ENCODE data around the gene MXI1. TPM values are rescaled to one million over a fixed set of nuclear protein-coding genes. Genes with fewer than 3 reads are reported as not detected.
A peak's percentile ranks its signal among the peaks of the same experiment; 100 is the strongest.

The MXI1 gene
- total and polyA plus RNA-seq, 2 of the 4 experiments (the other 2 are of a cell fraction) = 7.2 to 11.8 TPM

GRCh38 chr10:110312206-110312605, 104.8 kb downstream of the MXI1 start:
- dilution Hi-C loops (cut with HindIII; ENCODE audit: low sequenced_read_pairs, unreplicated experiment) = no loop called here
- Histone ChIP-seq H3K4me2 (ENCODE audit: low read depth, low read length) (no peak overlapping the region), H4K8ac (ENCODE audit: low read depth in 2 of 2, low read length in 2 of 2) (no peak overlapping the region), H4K5ac (ENCODE audit: low read depth, low read length) (no peak overlapping the region), H4K20me1 (ENCODE audit: insufficient read depth, low read length) (no peaks in the 10 kb centered on the region), H3K79me1 (ENCODE audit: low read depth in 1 of 2, low read length in 2 of 2) (no peaks in the 10 kb centered on the region), H4K91ac (ENCODE audit: insufficient read depth, low read depth, low read length) (peak overlapping the region; percentile 34; the same call in 1 of the 2 replicates), H2BK15ac (ENCODE audit: low read depth, low read length) (0 out of 3 replicates have a peak overlapping the region, but pooled peaks have one; percentile 20), H3K56ac (ENCODE audit: extremely low read depth, insufficient read depth, low read length) (no peak overlapping the region), H3K4me1 (ENCODE audit: control insufficient read depth, insufficient read depth, low read length) (no peaks in the 10 kb centered on the region), H2BK5ac (ENCODE audit: low read depth, low read length, poor library complexity, severe bottlenecking) (no peak overlapping the region), H2BK20ac (ENCODE audit: low read depth, low read length) (peak overlapping the region; percentile 78), H3K4ac (ENCODE audit: low read depth, low read length) (peak overlapping the region; percentile 54; the same call in 1 of the 2 replicates), H2AK9ac (replicated peaks; ENCODE audit: low read depth, low read length, poor library complexity) (peak overlapping the region; percentile 79), H3K18ac (ENCODE audit: low read depth, low read length) (no peak overlapping the region), H2BK120ac (ENCODE audit: low read depth, low read length) (peak overlapping the region; percentile 49; the same call in 1 of the 2 replicates), H3K27ac (ENCODE audit: insufficient read depth, low read length) (no peak overlapping the region), H3K9me1 (ENCODE audit: insufficient read depth, low read length) (0 out of 2 replicates have a peak, but pooled peaks cover 2% of the 10 kb centered on the region), H2AFZ (replicated peaks; ENCODE audit: low read length, poor library complexity) (no peak overlapping the region), H3K4me3 (ENCODE audit: insufficient read depth, low read depth, low read length) (no peak overlapping the region), H3K23ac (ENCODE audit: low read depth, low read length) (no peak overlapping the region), H2AK5ac (ENCODE audit: low read depth, low read length) (peak overlapping the region; percentile 41; the same call in 1 of the 2 replicates), H3K9ac (ENCODE audit: low read depth, low read length) (no peak overlapping the region), H3K14ac (replicated peaks; ENCODE audit: low read depth, low read length) (peak overlapping the region; percentile 38; the same call in 1 of the 2 replicates), H3K36me3 (ENCODE audit: control insufficient read depth, insufficient read depth, low read length) (no peaks in the 10 kb centered on the region), H3K27me3 (ENCODE audit: control insufficient read depth, insufficient read depth, low read length) (no peaks in the 10 kb centered on the region), H3K9me3 (ENCODE audit: control insufficient read depth, insufficient read depth, low read length) (no peaks in the 10 kb centered on the region)
- DNase-seq = no peak
- ChIA-PET CTCF (interaction anchor here (0.6 to 2.1 kb wide), 2 partner anchors 101 to 234 kb away, joined by 3 to 10 read pairs; no protein-coding TSS in a partner anchor), POLR2A (ENCODE audit: unreplicated experiment) (no interaction called here)
- ATAC-seq (ENCODE audit: low read depth) = no peak
- intact Hi-C loops (cut with micrococcal nuclease) = loop anchor here (5.0 to 10.0 kb wide), 2 partner anchors 115 to 583 kb away; no protein-coding TSS in a partner anchor
- TF ChIP-seq MAZ (IDR thresholded peaks at IDR 0.05; ENCODE audit: borderline replicate concordance, low read depth, low read length) (no peak), MXI1 (IDR thresholded peaks at IDR 0.05; ENCODE audit: borderline replicate concordance, low read depth, low read length) (no peak)
- no TSS peak for BruUV-seq (replicated peaks)
- in situ Hi-C loops (cut with MboI; ENCODE audit: low sequenced_read_pairs) = loop anchor here (5.0 to 25.0 kb wide), 2 partner anchors 235 to 1825 kb away; no protein-coding TSS in a partner anchor
- WGBS, 2 experiments (ENCODE audit: extremely low coverage in 2 of 2, insufficient read length in 1 of 2) = no CpG with 5 or more reads among the region's 2 CpGs
